B cell (primary cell): Measurements from ENCODE around the gene RCBTB1. TPM values are rescaled to one million over a fixed set of nuclear protein-coding genes. Genes with fewer than 3 reads are reported as not detected.

Experiments used
- ATAC-seq: fragments of 200-7000 bp; cut with Tn5 transposase; one replicate; pipeline ENCODE4 v1.10.0; 2021; ENCODE audit warnings: low read depth, mild to moderate bottlenecking, moderate number of reproducible peaks, moderate library complexity
- CTCF ChIA-PET: fragments of 350-600 bp; sonication (Branson Sonifier 250); formaldehyde crosslinking; loops from one replicate; lab custom pipeline; 2021; ENCODE audit warnings: antibody characterized with exemption, inconsistent platforms; lab: Charles Lee
- POLR2A ChIA-PET: fragments of 350-600 bp; sonication (Branson Sonifier 250); formaldehyde crosslinking; loops from one replicate; lab custom pipeline; 2021; ENCODE audit warnings: antibody characterized with exemption; lab: Charles Lee
- DNase-seq: peaks from one replicate; pipeline ENCODE4 v3.0.0; 2013
- H2AFZ ChIP-seq: 2 replicates; pipeline ENCODE4 v1.6.1; 2012; ENCODE audit warnings: mild to moderate bottlenecking, low read depth, low read length; ENCODE audit not compliant: insufficient read depth, poor library complexity, severe bottlenecking
- H3K27ac ChIP-seq, 2 donors: 1 replicate in 1 of 2; 2 replicates in 1 of 2; pipeline ENCODE4 v1.5.1; 2012 to 2013; ENCODE audit warnings: low read length in 2 of 2, mild to moderate bottlenecking in 2 of 2, moderate library complexity in 1 of 2
- H3K27me3 ChIP-seq, 4 experiments: fragments of 200-600 bp in 1 of 4; sonication (generic) in 1 of 4; replicated peaks in 1 of 4; 1 replicate in 2 of 4; 2 replicates in 2 of 4; pipeline versions ENCODE4 v1.6.1 to v1.7.0; 2013 to 2016; ENCODE audit warnings: low read length in 3 of 4, mild to moderate bottlenecking in 2 of 4, mixed read lengths in 1 of 4, moderate library complexity in 1 of 4; ENCODE audit not compliant: insufficient read depth in 4 of 4, control insufficient read depth in 3 of 4; ENCODE audit errors: control extremely low read depth in 1 of 4
- H3K36me3 ChIP-seq, 2 experiments: replicated peaks in 1 of 2; 1 replicate in 1 of 2; 2 replicates in 1 of 2; pipeline versions ENCODE4 v1.6.1 to v1.7.1; 2013; ENCODE audit warnings: low read length in 1 of 2; ENCODE audit not compliant: insufficient read depth in 2 of 2, control insufficient read depth in 1 of 2; ENCODE audit errors: control extremely low read depth in 1 of 2, extremely low read depth in 1 of 2
- H3K4me1 ChIP-seq, 2 donors: fragments of 200-600 bp in 1 of 2; sonication (generic) in 1 of 2; 1 replicate in 1 of 2; 2 replicates in 1 of 2; pipeline versions ENCODE4 v1.5.1 to v1.6.1; 2013 to 2017; ENCODE audit warnings: low read length in 2 of 2; ENCODE audit not compliant: control insufficient read depth in 2 of 2, insufficient read depth in 2 of 2
- H3K4me2 ChIP-seq: replicated peaks from 2 replicates; pipeline ENCODE3; 2012; ENCODE audit warnings: mild to moderate bottlenecking, low read depth, low read length; ENCODE audit not compliant: poor library complexity, severe bottlenecking
- H3K4me3 ChIP-seq, 5 experiments: fragments of 200-600 bp in 1 of 5; sonication (generic) in 1 of 5; 1 replicate in 3 of 5; 2 replicates in 2 of 5; pipeline versions ENCODE4 v1.5.1 to v1.7.0; 2011 to 2016; ENCODE audit warnings: low read length in 4 of 5, mild to moderate bottlenecking in 4 of 5, low read depth in 2 of 5, control low read depth in 1 of 5, moderate library complexity in 1 of 5; ENCODE audit not compliant: insufficient read depth in 1 of 5; ENCODE audit errors: control extremely low read depth in 1 of 5, extremely low read depth in 1 of 5
- H3K79me2 ChIP-seq: fragments of 200-600 bp; sonication (generic); one replicate; pipeline ENCODE4 v1.6.0; 2016; ENCODE audit warnings: low read length; ENCODE audit not compliant: control insufficient read depth, insufficient read depth
- H3K9ac ChIP-seq: fragments of 200-600 bp; sonication (generic); 2 replicates; pipeline ENCODE4 v1.6.1; 2017; ENCODE audit warnings: mild to moderate bottlenecking, low read length, moderate library complexity
- H3K9me3 ChIP-seq, 3 donors: one replicate each; pipeline versions ENCODE4 v1.6.1 to v1.7.1; 2013; ENCODE audit warnings: low read length in 2 of 3; ENCODE audit not compliant: control insufficient read depth in 2 of 3, insufficient read depth in 1 of 3; ENCODE audit errors: control extremely low read depth in 1 of 3
- H4K20me1 ChIP-seq: 2 replicates; pipeline ENCODE4 v1.6.0; 2012; ENCODE audit warnings: mild to moderate bottlenecking, low read length; ENCODE audit not compliant: insufficient read depth, control insufficient read depth, poor library complexity, severe bottlenecking
- H3K27ac Mint-ChIP-seq: one replicate; pipeline ENCODE4 v1.8.0; 2021; ENCODE audit warnings: mixed read lengths
- H3K27me3 Mint-ChIP-seq: one replicate; pipeline ENCODE4 v1.8.0; 2021; ENCODE audit warnings: mixed read lengths
- H3K4me1 Mint-ChIP-seq: one replicate; pipeline ENCODE4 v1.8.0; 2021; ENCODE audit warnings: mixed read lengths
- H3K4me3 Mint-ChIP-seq: one replicate; pipeline ENCODE4 v1.8.0; 2021; ENCODE audit warnings: mixed read lengths
- H3K9me3 Mint-ChIP-seq: one replicate; pipeline ENCODE4 v1.8.0; 2022; ENCODE audit warnings: mixed read lengths; ENCODE audit not compliant: insufficient read depth
- CTCF ChIP-seq: fragments of 200-600 bp; IDR thresholded peaks from one replicate; pipeline ENCODE4 v1.8.0; 2022; ENCODE audit warnings: antibody characterized with exemption, mild to moderate bottlenecking
- EZH2 ChIP-seq: IDR thresholded peaks from 2 replicates; pipeline ENCODE4 v1.6.1; 2012; ENCODE audit warnings: borderline replicate concordance, low read depth, mild to moderate bottlenecking, moderate library complexity, low read length; ENCODE audit not compliant: insufficient read depth, poor library complexity, severe bottlenecking
- WGBS: methylation state at CpG from one replicate; pipeline ENCODE4 v1.1.5; 2013; ENCODE audit warnings: missing lambda C conversion rate; ENCODE audit not compliant: insufficient coverage; 5-methylcytosine and 5-hydroxymethylcytosine counted together
- intact Hi-C: fragments of 100-400 bp; cut with micrococcal nuclease; formaldehyde crosslinking; loops from one replicate; pipeline ENCODE4 v1.10.0; 2022
- polyA plus RNA-seq: library from polyadenylated mRNA; depleted of rRNA; stranded (reverse); fragments of >200 nt; gene quantifications from 2 replicates; pipeline ENCODE4 v1.2.3, GENCODE V29; 2012
- total RNA-seq, 2 donors: library from RNA; stranded (reverse); fragments of 120-200 nt in 1 of 2; gene quantifications; 1 replicate in 1 of 2; 2 replicates in 1 of 2; pipeline versions ENCODE4 v1.2.3 to v1.2.4, GENCODE V29; 2013 to 2022

RCBTB1 gene
- total and polyA plus RNA-seq, 2 donors (not counting 1 experiment from before 2014, with no cell fraction given) = 10.7 to 35.2 TPM

- Histone ChIP-seq H3K4me1 (no peaks in the 10 kb centered on the region), H4K20me1 (no peaks in the 10 kb centered on the region), H3K36me3 (peaks cover 4 to 44% of the 10 kb centered on the region in 2 experiments), H3K9me3 (no peaks in the 10 kb centered on the region), H3K27ac (no peak overlapping the region), H3K4me2 (no peak overlapping the region), H3K9ac (no peak overlapping the region), H3K79me2 (peaks cover 4% of the 10 kb centered on the region), H2AFZ (no peak overlapping the region), H3K4me3 (no peak overlapping the region), H3K27me3 (no peaks in the 10 kb centered on the region)
- DNase-seq (no peak), ATAC-seq (no peak)
- Mint-ChIP-seq H3K4me3 (no peak overlapping the region), H3K4me1 (peaks cover 1% of the 10 kb centered on the region), H3K27ac (no peak overlapping the region), H3K27me3 (no peaks in the 10 kb centered on the region), H3K9me3 (no peaks in the 10 kb centered on the region)
- ChIA-PET CTCF (interaction anchor here (0.6 to 1.6 kb wide), 5 partner anchors 9 to 1582 kb away, joined by 3 to 7 read pairs (median 3); no protein-coding TSS in a partner anchor), POLR2A (interaction anchor here (0.7 kb wide), 1 partner anchor 1279 kb away, joined by 5 read pairs; no protein-coding TSS in a partner anchor)
- intact Hi-C loops = no loop called here
- no peak for TF ChIP-seq EZH2
- no peak for TF ChIP-seq CTCF
- 67% methylated on average over 1 of the region's 10 CpGs for WGBS
These were observed 24.9 kb downstream of the RCBTB1 start for GRCh38 chr13:49560270-49561061.

GRCh38 chr13:49559006-49559405, 26.4 kb downstream of the RCBTB1 start:
- Histone ChIP-seq H3K4me1 (no peaks in the 10 kb centered on the region), H3K9me3 (no peaks in the 10 kb centered on the region), H4K20me1 (no peaks in the 10 kb centered on the region), H3K4me3 (no peak overlapping the region), H3K79me2 (peaks cover 4% of the 10 kb centered on the region), H3K36me3 (peaks cover 4 to 48% of the 10 kb centered on the region in 2 experiments), H2AFZ (no peak overlapping the region), H3K27me3 (no peaks in the 10 kb centered on the region), H3K27ac (no peak overlapping the region), H3K4me2 (no peak overlapping the region), H3K9ac (no peak overlapping the region)
- no peaks in the 10 kb centered on the region for H3K9me3 Mint-ChIP-seq
- WGBS = 90% methylated on average over 2 of the region's 3 CpGs
- peaks cover 1% of the 10 kb centered on the region for H3K4me1 Mint-ChIP-seq
- no peaks in the 10 kb centered on the region for H3K27me3 Mint-ChIP-seq
- ATAC-seq (no peak), DNase-seq (no peak)
- TF ChIP-seq CTCF (no peak), EZH2 (no peak)
- intact Hi-C loops = no loop called here
- ChIA-PET CTCF (no interaction called here), POLR2A (interaction anchor here (0.6 kb wide), 1 partner anchor 253 kb away, joined by 4 read pairs; no protein-coding TSS in a partner anchor)
- H3K4me3 Mint-ChIP-seq = no peak overlapping the region
- no peak overlapping the region for H3K27ac Mint-ChIP-seq
